HG03064 (cell line): ENCODE measurements around the gene PCBP2.
"Not testable (repeated sequence)": the region's sequence is repeated elsewhere in the genome, so short reads cannot be mapped to it uniquely, and the experiment has no call there.

Experiments used
- ATAC-seq: cut with Tn5 transposase; IDR thresholded peaks from one replicate; pipeline ENCODE4 v1.9.1; 2021; ENCODE audit warnings: low read depth; ENCODE audit not compliant: unreplicated experiment

The PCBP2 gene

DNA sequence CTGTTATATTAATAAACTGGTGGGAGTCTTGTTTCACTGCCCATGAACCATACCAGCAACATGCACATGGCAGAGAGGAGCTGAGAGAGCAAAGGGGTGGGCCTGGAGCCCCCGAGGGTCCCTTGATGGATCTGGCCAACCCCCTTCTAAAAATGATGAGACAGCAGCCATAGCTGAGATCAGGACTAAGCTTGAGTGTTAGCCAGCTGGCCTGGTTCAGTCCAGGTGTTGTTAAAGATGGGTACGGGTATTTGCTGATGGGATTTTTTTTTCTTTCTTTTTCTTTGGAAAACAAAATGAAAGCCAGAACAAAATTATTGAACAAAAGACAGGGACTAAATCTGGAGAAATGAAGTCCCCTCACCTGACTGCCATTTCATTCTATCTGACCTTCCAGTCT, 16.0 kb downstream of the PCBP2 start:
- ATAC-seq: no peak

DNA sequence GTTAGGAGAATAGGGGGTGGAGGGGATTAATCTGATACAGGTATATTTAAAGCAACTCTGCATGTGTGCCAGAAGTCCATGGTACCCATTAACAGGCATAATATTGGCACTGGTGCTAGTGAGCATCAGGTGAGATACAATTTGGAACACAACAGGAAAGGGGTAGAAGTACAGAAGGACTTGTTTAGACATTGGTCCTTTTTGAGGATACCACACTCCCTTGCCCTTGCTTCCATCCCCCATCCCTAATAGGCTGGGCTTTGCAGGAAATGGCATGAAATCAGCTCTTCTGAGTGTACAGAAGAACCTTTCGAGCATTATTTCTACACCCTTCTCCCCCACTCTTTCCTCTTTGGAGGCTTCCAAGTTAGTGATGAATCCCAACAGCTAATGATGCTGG, 16.4 kb downstream of the PCBP2 start:
- ATAC-seq: no peak

DNA sequence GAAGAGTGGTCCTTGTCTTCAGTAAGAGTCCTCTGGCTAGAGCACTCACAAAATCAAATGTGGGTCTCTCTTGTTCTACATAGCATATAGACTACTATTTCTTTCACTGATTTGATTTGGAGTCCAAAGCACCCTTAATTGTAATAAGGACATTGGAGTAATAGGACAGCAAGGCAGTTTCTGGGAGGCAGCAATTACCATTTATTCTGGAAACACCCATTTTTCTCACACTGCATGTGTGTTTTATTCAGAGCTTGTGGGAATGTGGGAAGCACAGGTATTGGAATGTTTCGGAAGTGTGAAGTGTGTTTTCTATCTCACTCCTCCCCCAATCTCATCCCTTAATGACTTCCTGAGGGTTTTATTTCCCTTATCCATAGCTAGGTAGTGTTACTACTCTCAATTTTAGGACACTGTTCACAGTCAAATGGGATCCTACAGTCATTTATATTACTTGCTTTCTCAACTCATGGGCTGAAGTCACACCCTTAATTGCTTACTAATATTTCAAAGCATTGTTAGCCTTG, 20.2 kb downstream of the PCBP2 start:
- no peak for ATAC-seq

DNA sequence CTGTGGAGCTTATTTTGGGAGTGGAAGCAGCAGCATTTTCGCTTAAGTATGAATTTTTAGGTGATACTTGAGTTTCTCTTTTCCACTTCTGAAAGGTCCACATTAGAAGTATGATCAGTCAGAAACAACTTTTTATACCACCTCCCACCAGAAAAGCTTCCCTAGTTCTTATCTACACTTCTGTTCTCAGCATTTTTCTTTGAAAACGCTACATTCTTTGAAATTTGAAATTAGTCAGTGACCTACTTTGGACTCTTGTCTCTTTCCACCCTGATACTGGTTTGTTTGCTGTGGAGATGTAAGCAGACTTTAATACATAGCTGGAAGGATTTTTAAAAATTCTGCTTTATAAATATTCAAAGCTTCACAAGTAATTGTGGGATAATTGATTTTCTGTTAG, 22.2 kb downstream of the PCBP2 start:
- ATAC-seq: no peak

DNA sequence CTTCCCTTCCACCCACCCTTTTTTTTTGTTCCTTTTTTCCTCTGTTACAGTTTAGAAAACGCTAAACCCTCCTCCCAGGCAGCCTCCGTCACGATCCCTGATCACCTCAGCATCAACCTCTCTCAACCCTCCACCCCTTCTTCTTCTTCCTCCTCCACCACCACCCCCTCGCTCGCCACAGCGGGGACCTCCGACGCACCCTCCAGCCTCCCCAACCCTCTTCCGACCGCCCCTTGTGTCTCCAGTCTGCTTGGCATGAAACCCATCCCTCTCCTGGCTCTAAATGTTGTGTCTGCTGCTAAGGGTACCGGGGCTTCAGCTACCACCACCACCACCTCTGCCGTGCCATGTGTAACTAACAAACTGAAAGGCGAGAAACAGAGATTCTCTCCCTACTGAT, 22.9 kb downstream of the PCBP2 start:
- ATAC-seq: no peak

DNA sequence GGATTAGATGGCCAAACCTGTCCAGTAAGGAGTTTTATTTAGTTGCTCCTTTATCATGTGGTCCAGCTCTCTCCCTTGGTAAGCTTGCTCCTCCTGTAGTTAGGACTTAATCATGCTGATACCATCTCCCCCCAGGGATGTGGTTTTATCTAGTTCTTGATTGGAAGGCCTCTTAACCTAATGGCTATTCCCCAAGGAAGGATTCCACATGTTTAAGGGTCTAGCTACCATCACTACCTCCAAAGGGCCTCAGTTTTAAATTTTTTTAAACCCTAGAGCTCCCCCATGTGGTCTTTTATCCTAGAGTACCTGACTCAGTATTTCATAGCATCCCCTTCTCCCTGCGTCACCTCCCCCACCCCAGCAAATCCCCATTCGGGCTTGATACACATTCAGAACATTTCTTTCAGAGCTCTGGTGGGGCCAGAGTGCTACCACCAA, 24.9 kb downstream of the PCBP2 start:
- no peak for ATAC-seq

DNA sequence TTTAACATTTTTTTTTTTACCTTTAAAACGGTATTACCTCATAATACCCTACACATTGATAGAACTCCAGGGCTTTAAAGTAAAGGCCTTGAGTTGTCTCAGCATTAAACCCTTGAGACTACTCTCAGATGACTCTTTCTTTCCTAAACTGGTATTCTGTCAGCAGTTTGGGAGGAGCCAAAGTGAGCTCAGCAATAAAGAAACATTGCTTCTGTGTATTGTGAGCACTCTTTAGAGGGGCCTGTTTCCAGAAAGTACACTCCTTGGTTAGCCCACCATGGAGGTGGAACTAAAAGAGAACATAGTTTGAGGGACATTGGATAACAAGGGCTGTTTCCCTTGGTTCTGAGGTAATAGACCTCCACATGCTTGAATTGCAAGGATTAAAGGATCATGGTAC, 27.0 kb downstream of the PCBP2 start:
- no peak for ATAC-seq

DNA sequence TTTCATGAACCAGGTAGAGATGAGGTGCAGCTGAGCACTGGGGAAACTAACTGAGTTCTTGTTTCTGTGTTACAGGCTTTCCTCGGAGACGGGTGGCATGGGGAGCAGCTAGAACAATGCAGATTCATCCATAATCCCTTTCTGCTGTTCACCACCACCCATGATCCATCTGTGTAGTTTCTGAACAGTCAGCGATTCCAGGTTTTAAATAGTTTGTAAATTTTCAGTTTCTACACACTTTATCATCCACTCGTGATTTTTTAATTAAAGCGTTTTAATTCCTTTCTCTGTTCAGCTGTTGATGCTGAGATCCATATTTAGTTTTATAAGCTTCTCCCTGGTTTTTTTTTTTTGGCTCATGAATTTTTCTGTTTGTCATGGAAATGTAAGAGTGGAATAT, 27.4 kb downstream of the PCBP2 start:
- no peak for ATAC-seq

DNA sequence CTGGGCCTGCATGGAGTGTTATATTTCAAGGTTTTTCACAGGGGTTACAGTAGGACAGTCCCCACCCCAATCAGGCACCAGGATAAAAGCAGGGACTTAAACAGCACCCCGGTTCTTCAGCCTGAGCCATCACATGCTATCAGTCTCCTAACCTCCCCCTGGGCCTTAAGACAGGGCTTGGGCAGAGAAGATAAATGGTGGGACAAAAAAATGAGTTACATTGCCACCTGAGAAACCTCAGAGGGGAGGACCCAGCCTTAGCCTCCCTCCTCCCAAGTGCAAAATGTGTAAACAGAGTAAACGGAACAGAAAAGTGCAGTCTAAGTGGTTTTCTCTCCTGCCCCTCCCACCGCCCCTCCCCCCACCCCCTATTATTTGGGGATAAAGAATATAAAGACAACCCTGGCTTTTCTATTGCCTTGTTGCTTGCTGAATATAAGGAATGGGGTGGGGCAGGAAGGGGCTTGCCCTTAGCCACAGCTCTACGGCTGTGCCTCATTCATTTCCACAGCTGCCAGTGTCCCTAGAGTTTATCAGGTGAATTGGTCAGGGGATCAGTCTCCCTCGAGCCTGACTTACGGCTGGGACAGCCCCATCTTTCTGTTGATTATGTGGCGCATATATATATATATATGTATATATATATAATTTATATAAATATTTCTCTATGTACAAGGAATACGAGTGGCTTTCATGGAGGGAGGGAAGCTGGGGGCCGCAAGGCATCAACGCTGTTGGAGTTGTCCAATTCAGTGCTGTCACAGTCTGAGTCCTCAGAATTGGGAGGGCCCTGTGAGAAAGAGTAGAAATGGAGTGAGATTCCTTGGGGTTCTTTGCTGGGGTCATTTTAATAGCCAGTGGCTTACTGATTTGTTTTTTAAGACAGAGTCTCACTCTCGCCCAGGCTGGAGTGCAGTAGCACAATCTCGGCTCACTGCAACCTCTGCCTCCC, 28.9 kb downstream of the PCBP2 start:
- no peak for ATAC-seq

DNA sequence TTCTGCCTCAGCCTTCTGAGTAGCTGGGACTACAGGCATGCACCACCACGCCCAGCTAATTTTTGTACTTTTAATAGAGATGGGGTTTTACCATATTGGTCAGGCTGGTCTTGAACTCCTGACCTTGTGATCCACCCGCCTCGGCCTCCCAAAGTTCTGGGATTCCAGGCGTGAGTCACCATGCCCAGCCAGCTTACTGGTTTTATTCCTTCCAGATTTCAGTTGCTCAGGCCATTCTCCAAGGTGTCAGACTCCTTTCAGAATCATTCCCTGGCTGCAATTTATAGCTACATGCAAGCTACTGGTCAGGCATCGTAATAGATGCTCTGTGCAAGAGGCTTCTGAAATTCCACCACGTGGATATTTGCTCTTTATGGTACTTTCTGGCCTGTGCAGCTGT, 29.6 kb downstream of the PCBP2 start:
- ATAC-seq: not testable (repeated sequence)

DNA sequence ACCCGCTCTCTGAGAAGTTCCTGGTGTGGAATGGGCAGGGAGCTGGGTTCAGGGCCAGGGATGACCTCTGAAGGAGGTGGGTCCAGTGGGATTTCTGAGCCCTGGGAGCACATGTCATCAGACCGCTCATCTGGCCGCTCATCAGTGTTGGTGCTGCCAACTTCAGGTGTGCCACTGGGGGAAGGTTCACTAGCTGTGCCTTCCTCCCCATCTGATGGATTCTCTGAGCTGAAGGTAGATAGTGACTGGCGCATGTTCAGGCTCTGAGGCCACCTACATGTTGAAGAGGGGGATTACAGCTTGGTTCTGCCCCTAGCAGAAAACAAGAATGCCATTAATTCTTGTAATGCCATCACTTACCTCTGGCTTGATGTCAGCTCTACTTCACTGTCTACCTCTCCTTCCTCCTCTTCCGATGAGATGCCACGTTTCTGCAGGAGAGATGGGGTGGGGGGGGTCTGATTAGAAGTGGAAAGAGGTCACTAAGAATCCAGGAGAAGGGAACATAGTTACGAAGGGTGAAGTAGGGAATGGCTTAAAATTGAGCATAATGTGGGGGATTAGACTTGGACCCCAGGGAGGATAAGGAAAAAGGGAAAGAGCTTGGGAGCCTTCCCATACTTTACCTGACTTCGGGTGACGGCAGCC, 30.2 kb downstream of the PCBP2 start:
- ATAC-seq: no peak

DNA sequence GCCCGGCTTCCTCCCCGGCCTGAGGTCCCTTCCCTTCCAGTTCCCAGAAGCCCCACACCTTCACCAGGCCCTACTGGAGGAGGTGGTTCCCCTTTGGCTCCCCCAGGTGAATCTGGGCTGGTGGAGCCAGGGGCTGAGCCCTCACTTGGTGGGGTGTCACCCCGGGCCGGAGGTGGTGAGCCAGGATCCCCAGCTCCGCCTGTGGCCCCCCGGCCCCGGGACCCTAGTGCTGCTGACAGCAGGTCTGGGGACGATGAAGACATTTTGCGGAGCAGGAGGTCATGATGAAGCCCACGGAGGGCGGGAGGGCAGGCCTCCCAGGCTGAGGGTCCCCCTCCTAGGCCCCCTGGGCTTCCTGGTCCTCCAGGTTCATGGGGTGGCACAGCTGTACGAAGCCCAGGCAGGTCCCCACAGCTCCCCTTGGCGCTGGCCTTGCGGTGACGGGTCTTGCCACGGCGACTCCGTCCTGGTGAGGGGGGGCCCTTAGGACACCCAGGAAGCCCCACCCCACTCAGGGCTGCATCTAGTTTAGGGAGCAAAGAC, 30.8 kb downstream of the PCBP2 start:
- no peak for ATAC-seq

DNA sequence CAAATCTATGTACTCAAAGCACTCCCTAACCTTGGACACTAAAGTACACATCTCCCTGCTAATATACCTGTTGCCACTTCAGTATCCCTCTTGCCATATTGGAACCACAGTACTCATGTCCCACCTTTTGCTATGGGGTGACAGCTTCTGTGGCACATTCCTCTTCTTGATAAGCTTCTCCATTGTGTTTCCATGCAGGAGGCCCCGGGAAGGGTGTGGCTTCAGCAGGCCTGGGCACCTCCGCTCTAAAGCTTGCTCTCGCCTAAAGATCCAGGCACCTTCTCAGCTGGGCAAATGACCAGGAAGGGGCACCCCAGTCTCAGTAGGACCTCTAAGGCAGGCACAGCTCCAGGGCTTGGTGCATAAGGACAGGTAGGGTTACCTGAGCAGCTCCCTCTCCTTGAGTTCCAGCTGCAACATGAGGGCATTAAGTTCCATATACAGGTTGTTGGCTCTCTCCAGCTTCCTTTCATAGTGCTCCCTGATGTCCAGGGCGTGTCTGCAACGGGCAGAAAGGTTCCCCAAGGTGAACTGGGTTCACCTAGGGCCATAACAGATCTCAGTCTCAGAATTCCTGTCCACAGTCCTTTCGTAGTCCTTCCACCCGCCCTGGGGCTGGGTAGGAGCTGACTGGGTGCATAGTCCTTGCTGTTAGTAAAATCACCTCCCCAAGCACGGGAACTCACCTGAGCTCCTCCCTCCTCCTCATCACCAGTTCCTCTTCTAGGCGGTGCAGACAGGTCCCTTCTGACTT, 31.5 kb downstream of the PCBP2 start:
- ATAC-seq: no peak

DNA sequence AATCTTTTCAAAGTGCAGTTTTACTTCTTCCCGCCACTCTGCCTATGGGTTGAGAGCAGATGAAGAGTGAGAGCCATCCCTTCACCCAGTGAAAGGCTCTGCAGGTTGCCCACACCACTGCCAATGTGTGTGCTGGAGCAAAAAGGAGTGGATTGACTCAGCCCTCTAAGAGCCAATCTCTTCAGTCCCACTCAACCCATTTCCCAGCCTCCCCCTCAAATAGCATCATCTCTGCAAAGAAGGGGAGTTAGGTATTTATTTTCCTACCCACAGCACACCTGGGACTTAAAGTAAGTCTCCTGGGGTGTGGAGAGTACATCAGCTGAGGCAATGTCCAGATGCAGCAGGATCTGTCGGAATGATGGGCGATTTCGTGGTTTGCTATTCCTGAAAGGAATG, 32.1 kb downstream of the PCBP2 start:
- no peak for ATAC-seq

DNA sequence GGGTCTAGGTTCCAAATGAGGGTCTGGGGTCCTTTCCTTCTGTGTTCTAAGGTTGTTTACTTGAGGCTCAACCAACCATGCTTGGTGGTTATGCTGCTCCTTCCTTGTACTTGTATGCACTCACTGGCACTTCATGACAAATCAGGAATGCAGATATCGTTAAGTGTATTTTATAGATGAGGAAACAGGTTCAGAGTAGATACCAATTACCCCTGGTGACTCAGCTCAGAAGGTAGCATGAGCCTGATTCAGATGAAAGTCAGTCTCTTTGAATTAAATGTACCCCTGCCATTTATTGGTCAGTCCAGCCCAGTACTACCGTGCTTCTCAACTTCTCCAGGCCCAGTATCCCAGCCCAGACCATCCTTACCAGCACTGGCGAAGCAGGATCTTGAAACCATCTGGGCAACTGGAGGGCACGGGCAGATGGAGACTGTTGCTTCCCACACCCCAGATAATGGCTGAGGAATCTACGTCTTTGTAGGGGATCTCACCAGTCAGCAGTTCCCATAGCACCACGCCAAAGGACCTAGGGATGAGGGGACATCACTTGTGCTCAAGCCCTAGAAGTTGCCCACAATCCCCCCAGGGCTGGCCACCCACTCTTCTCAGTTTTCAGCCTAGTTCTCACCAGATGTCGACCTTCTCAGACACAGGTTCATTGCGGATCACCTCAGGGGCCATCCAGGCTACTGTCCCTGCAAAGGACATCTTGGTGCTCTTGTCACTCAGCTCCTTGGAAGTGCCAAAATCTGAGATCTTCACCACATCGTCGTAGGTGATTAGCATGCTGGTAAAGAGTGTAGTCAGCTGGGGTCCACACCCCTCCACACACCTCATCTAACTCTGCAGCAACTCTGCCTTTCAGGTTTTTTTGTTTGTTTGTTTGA, 33.0 kb downstream of the PCBP2 start:
- no peak for ATAC-seq

DNA sequence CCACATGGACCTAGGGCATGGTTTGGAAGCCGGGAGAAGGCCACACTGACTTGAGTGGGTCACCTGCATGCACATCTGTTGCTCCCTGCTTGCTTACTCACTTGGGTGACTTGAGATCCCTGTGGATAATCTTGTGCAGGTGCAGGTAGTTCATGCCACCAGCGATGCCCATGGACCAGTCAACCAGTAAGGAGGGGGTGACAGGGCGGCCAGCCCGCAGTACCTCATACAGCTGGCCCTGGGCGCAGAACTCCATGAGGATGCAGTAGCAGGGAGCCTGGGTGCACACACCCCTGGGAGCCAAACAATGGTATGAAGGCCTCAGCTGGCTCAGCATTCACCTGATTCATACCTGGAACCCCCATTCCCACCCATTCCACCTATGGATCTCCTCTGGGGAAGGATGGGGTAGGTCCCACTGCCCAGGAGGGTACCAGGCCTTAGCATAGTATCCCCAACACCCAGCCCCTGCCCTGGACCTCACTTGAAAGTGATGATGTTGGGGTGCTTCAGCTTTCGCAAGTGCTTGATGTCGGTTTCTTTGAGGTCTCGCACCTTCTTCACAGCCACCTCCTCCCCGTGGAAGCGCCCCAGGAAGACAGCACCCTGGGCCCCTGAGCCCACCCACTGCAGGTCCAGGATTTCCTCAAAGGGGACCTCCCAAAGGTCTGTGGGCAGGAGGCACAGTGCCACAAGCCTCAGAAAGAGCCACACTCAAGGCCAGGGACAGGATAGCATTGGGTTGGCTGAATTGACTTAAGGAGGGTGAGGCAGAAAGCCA, 34.2 kb downstream of the PCBP2 start:
- no peak for ATAC-seq

DNA sequence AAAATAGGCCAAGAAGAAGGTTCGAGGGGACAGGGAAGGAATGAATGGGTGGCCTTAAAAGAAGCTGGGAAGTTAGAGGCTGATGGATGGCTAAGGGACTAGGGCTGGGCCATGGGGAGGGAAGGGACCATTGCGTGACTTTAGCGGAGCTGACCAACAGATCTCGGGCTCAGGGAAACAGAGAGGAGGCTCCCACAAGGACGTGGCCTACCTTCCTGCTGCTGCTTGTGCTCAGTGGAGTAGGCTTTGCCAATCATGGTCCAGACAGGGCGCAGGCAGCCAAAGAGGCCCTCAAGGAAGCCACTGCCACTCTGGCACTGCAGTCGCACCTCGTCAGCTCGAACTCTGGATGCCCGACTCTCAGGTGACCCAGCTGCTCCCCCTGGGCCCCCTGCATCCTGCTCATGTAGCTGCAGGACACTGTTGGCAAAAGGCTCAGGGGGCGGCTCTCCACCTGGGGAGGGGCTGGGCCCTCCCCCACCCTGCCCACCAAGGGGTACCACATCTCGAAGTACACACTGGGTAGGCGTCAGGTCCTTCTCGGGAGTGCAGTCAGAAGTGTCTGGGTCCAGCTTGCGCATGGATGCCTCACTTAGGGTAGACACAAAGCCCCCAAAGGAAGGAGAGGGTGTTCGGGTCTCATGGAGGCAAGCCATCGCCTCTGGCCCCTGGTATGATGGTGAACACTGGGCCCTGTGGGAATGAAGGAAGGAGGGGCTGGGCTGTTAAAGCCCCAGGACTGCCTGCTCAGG, 35.0 kb downstream of the PCBP2 start:
- no peak for ATAC-seq

DNA sequence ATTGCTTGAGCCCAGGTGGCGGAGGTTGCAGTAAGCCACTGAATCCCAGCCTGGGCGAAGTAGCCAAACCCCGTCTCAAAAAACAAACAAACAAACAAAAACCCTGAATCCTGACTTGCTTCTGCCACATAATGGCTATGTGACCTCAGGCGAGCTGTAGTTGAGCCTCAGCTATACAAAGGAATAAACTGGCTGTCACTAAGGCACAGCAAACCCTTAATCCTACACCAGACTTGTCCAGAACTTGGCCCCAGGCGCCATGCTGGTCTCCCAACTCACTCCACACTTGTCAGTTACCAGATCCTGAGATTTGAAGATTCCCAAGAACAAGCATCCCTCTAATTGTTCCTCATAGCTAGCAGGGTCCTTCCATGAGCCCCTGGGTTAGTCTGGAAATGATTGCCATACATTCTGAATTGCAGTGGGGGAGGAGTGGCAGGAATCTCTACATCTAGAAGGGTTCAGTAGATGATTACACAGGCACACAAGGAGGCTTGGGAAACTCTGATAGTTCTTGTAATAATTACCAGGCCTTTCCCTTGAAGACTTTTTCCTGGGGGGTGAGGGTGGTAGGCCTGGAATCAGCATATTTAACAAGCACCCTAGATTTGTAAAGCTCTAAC, 37.5 kb downstream of the PCBP2 start:
- no peak for ATAC-seq
